ENCODE data around the gene GPR84. TPM values are rescaled to one million over a fixed set of nuclear protein-coding genes. Genes with fewer than 3 reads are reported as not detected.
A peak's percentile ranks its signal among the peaks of the same experiment; 100 is the strongest.

Gene GPR84
- 10 to 100 TPM in 1 of 5 experiments, 1 to 10 TPM in 2, not detected in 2; 1.2 to 13.1 (median 3.9) TPM for total RNA-seq
- not detected for polyA plus RNA-seq
- not detected for total RNA-seq

DNA sequence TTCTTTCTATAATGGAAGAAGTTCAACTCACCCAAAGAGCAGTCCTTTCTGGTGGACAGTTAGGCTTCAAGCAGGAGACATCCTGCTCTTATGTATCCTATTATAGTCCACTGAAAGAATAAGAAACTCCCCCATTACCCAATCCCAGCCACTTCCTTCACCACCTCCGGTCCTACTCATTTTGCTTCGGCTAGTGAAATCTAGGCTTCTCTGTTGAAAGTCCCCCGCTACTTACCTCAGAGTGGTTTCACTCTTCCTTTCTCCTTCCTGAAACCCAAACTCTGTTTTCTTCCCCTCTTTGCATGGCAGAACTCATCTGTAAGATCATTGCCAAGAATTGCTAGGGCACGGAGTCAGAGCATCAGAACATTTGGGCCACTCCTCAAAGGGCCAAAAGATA lies at the start of gene GPR84:
TSS of gene GPR84 (minus strand) at position 74 of the 400 bp plus-strand sequence. CDS start 635 bp downstream, outside the sequence.
- Histone ChIP-seq H3K9me3 (ENCODE audit: control insufficient read depth in 2 of 3, low read length in 3 of 3) (no peaks in the 10 kb centered on the region), H3K4me1 (ENCODE audit: control insufficient read depth in 2 of 2, insufficient read depth in 2 of 2, low read length in 2 of 2) (peaks cover 16 to 24% of the 10 kb centered on the region in 2 donors), H3K36me3 (ENCODE audit: control insufficient read depth in 2 of 3, insufficient read depth in 3 of 3, low read length in 3 of 3) (no peaks in the 10 kb centered on the region), H3K27me3 (ENCODE audit: control insufficient read depth in 2 of 2, insufficient read depth in 2 of 2, low read length in 2 of 2) (no peaks in the 10 kb centered on the region), H3K27ac (ENCODE audit: low read depth, low read length) (peak within 1 kb of the TSS; percentile 23), H3K4me3 (ENCODE audit: low read length) (no peak within 1 kb of the TSS)
- CTCF ChIA-PET, result no interaction called here
- Mint-ChIP-seq H3K9me3 (no peaks in the 10 kb centered on the region), H3K27ac (peak within 1 kb of the TSS in 8 of 9 donors; percentile 44 to 92 (median 62)), H3K4me1 (peaks cover 24 to 45% (median 41%) of the 10 kb centered on the region in 7 donors), H3K27me3 (peaks cover 0 to 9% (median 0%) of the 10 kb centered on the region in 5 donors), H3K36me3 (no peaks in the 10 kb centered on the region), H3K4me3 (peak within 1 kb of the TSS in 9 of 10 donors; percentile 1 to 82 (median 35))
- POLR2A ChIA-PET, result no interaction called here
- DNase-seq, result peak in 1 of 9 donors; percentile 45
- ATAC-seq, result peak; percentile 49
- intact Hi-C loops (cut with micrococcal nuclease), result no loop called here

GRCh38 chr12:54413284-54414190 lies 49.3 kb upstream of the GPR84 start:
- intact Hi-C loops (cut with micrococcal nuclease), result loop anchor here (1.0 to 10.0 kb wide), 10 partner anchors 9 to 686 kb away; partner anchors contain the start of genes CBX5 (in 2 of the 2), HNRNPA1 (in 2 of the 2), NCKAP1L (in 2 of the 2) and CALCOCO1 (in 1 of the 2)
- Histone ChIP-seq H3K9me3 (ENCODE audit: control insufficient read depth in 2 of 3, low read length in 3 of 3) (no peaks in the 10 kb centered on the region), H3K4me3 (ENCODE audit: low read length) (peak overlapping the region; percentile 84), H3K27ac (ENCODE audit: low read depth, low read length) (peak overlapping the region; percentile 96), H3K4me1 (ENCODE audit: control insufficient read depth in 2 of 2, insufficient read depth in 2 of 2, low read length in 2 of 2) (peaks cover 69% of the 10 kb centered on the region in 2 donors), H3K27me3 (ENCODE audit: control insufficient read depth in 2 of 2, insufficient read depth in 2 of 2, low read length in 2 of 2) (no peaks in the 10 kb centered on the region), H3K36me3 (ENCODE audit: control insufficient read depth in 2 of 3, insufficient read depth in 3 of 3, low read length in 3 of 3) (peaks cover 6 to 19% (median 8%) of the 10 kb centered on the region in 3 experiments)
- POLR2A ChIA-PET, result interaction anchor here (0.8 to 3.8 kb wide), 12 partner anchors 7 to 134 kb away, joined by 3 to 31 read pairs (median 8); partner anchors contain the start of genes CBX5, HNRNPA1 and NCKAP1L
- Mint-ChIP-seq H3K4me1 (peaks cover 43 to 91% (median 62%) of the 10 kb centered on the region in 7 donors), H3K36me3 (peaks cover 0 to 29% (median 10%) of the 10 kb centered on the region in 5 donors), H3K9me3 (peaks cover 0 to 2% (median 0%) of the 10 kb centered on the region in 11 donors), H3K4me3 (peak overlapping the region; percentile 80 to 92 (median 87)), H3K27ac (peak overlapping the region; percentile 89 to 100 (median 98)), H3K27me3 (no peaks in the 10 kb centered on the region)
- ATAC-seq (peak; percentile 86), DNase-seq (peak; percentile 54 to 90 (median 86))
- CTCF ChIA-PET, result interaction anchor here (0.6 to 12.0 kb wide), 10 partner anchors 7 to 52 kb away, joined by 3 to 162 read pairs (median 4); no protein-coding TSS in a partner anchor

- Mint-ChIP-seq H3K27ac (peak overlapping the region; percentile 89 to 100 (median 98)), H3K4me3 (peak overlapping the region; percentile 80 to 92 (median 87)), H3K9me3 (peaks cover 0 to 2% (median 0%) of the 10 kb centered on the region in 11 donors), H3K4me1 (peaks cover 47 to 93% (median 66%) of the 10 kb centered on the region in 7 donors), H3K27me3 (no peaks in the 10 kb centered on the region), H3K36me3 (peaks cover 4 to 32% (median 15%) of the 10 kb centered on the region in 5 donors)
- H3K27ac ChIP-seq (ENCODE audit: low read depth, low read length), result peak overlapping the region; percentile 96
- intact Hi-C loops (cut with micrococcal nuclease), result loop anchor here (1.0 to 10.0 kb wide), 10 partner anchors 8 to 685 kb away; partner anchors contain the start of genes CBX5 (in 2 of the 2), HNRNPA1 (in 2 of the 2), NCKAP1L (in 2 of the 2) and CALCOCO1 (in 1 of the 2)
- H3K4me3 ChIP-seq (ENCODE audit: low read length), result peak overlapping the region; percentile 84
- DNase-seq (peak in 4 of 9 donors; percentile 27 to 50 (median 38)), ATAC-seq (peak; percentile 14)
- ChIA-PET CTCF (interaction anchor here (0.6 to 12.0 kb wide), 7 partner anchors 8 to 38 kb away, joined by 3 to 162 read pairs (median 5); no protein-coding TSS in a partner anchor), POLR2A (interaction anchor here (0.8 to 3.8 kb wide), 9 partner anchors 8 to 132 kb away, joined by 3 to 31 read pairs (median 10); partner anchors contain the start of genes HNRNPA1 and NCKAP1L)
- peaks cover 9 to 19% (median 10%) of the 10 kb centered on the region in 3 experiments for H3K36me3 ChIP-seq (ENCODE audit: control insufficient read depth in 2 of 3, insufficient read depth in 3 of 3, low read length in 3 of 3)
- peaks cover 68 to 69% of the 10 kb centered on the region in 2 donors for H3K4me1 ChIP-seq (ENCODE audit: control insufficient read depth in 2 of 2, insufficient read depth in 2 of 2, low read length in 2 of 2)
- H3K27me3 ChIP-seq (ENCODE audit: control insufficient read depth in 2 of 2, insufficient read depth in 2 of 2, low read length in 2 of 2), result no peaks in the 10 kb centered on the region
- no peaks in the 10 kb centered on the region for H3K9me3 ChIP-seq (ENCODE audit: control insufficient read depth in 2 of 3, low read length in 3 of 3)
Observed at GRCh38 chr12:54412786-54413185, 48.5 kb upstream of the GPR84 start.

GRCh38 chr12:54412348-54412747 lies 48.1 kb upstream of the GPR84 start:
- Mint-ChIP-seq H3K27ac (peak overlapping the region; percentile 89 to 100 (median 98)), H3K9me3 (peaks cover 0 to 2% (median 0%) of the 10 kb centered on the region in 11 donors), H3K4me3 (peak overlapping the region; percentile 80 to 92 (median 87)), H3K4me1 (peaks cover 48 to 97% (median 70%) of the 10 kb centered on the region in 7 donors), H3K36me3 (peaks cover 5 to 30% (median 16%) of the 10 kb centered on the region in 5 donors), H3K27me3 (no peaks in the 10 kb centered on the region)
- no peaks in the 10 kb centered on the region for H3K27me3 ChIP-seq (ENCODE audit: control insufficient read depth in 2 of 2, insufficient read depth in 2 of 2, low read length in 2 of 2)
- peak overlapping the region; percentile 96 for H3K27ac ChIP-seq (ENCODE audit: low read depth, low read length)
- intact Hi-C loops (cut with micrococcal nuclease), result loop anchor here (2.0 to 10.0 kb wide), 4 partner anchors 54 to 685 kb away; partner anchors contain the start of genes CALCOCO1 (in 1 of the 2) and TESPA1 (in 1 of the 2)
- no peaks in the 10 kb centered on the region for H3K9me3 ChIP-seq (ENCODE audit: control insufficient read depth in 2 of 3, low read length in 3 of 3)
- DNase-seq (peak in 1 of 9 donors; percentile 28), ATAC-seq (no peak)
- CTCF ChIA-PET, result interaction anchor here (1.1 to 12.0 kb wide), 6 partner anchors 8 to 25 kb away, joined by 4 to 162 read pairs (median 6); no protein-coding TSS in a partner anchor
- POLR2A ChIA-PET, result interaction anchor here (1.2 to 3.8 kb wide), 8 partner anchors 9 to 132 kb away, joined by 6 to 31 read pairs (median 11); partner anchors contain the start of genes HNRNPA1 and NCKAP1L
- H3K4me1 ChIP-seq (ENCODE audit: control insufficient read depth in 2 of 2, insufficient read depth in 2 of 2, low read length in 2 of 2), result peaks cover 64 to 69% of the 10 kb centered on the region in 2 donors
- H3K4me3 ChIP-seq (ENCODE audit: low read length), result peak overlapping the region; percentile 84
- peaks cover 13 to 23% (median 13%) of the 10 kb centered on the region in 3 experiments for H3K36me3 ChIP-seq (ENCODE audit: control insufficient read depth in 2 of 3, insufficient read depth in 3 of 3, low read length in 3 of 3)

DNA sequence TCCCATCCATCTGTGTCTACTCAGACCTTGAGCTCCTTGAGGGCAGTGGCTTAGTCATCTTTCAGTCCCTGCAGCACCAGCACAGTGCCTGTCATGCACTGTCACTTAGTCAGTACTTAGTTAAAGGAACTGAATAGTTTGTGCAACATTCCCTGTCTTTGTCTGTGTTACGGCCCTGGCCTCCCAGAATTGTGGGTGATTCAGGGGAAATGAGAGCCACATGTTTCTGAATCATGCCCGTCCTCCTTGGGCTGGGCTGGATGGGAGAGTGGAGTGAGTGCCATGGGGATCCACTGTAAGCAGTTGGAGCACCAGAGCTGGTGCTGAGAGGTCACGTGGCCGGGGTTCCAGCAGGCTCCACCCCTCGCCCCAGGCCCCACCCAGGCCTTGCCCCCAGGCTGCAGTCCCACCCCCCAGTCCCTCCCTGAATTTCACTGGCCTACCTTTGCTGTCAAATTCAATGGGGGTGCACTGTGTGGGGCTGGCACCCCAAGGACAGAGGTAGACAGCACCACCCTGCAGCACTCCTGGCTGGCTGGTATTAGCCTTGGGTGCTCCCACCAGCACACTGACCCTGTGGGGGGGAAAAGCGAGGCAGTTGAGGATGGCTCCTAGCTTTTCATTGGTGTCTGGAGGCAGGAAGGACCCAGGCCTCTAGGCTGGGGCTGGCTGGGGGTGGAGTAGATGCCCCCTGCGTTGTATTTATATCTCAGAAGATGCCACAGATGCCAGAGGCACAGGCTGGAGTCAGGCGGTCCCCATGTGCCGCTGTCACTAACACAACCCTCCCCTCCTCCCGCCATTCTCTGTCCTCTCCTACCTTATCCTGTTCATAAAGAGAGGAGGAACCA lies 47.3 kb upstream of the GPR84 start:
- Histone ChIP-seq H3K27me3 (ENCODE audit: control insufficient read depth in 2 of 2, insufficient read depth in 2 of 2, low read length in 2 of 2) (no peaks in the 10 kb centered on the region), H3K27ac (ENCODE audit: low read depth, low read length) (peak overlapping the region; percentile 96), H3K4me1 (ENCODE audit: control insufficient read depth in 2 of 2, insufficient read depth in 2 of 2, low read length in 2 of 2) (peaks cover 58 to 66% of the 10 kb centered on the region in 2 donors), H3K36me3 (ENCODE audit: control insufficient read depth in 2 of 3, insufficient read depth in 3 of 3, low read length in 3 of 3) (peaks cover 19 to 30% (median 21%) of the 10 kb centered on the region in 3 experiments), H3K4me3 (ENCODE audit: low read length) (peak overlapping the region; percentile 84), H3K9me3 (ENCODE audit: control insufficient read depth in 2 of 3, low read length in 3 of 3) (no peaks in the 10 kb centered on the region)
- Mint-ChIP-seq H3K27me3 (no peaks in the 10 kb centered on the region), H3K36me3 (peaks cover 9 to 29% (median 23%) of the 10 kb centered on the region in 5 donors), H3K9me3 (peaks cover 0 to 2% (median 0%) of the 10 kb centered on the region in 11 donors), H3K4me1 (peaks cover 46 to 97% (median 72%) of the 10 kb centered on the region in 7 donors), H3K27ac (peak overlapping the region; percentile 89 to 100 (median 98)), H3K4me3 (peak overlapping the region; percentile 80 to 92 (median 87))
- peak; percentile 72 for ATAC-seq
- CTCF ChIA-PET, result interaction anchor here (0.6 to 12.0 kb wide), 7 partner anchors 9 to 112 kb away, joined by 3 to 162 read pairs (median 5); no protein-coding TSS in a partner anchor
- POLR2A ChIA-PET, result interaction anchor here (1.1 to 3.8 kb wide), 9 partner anchors 9 to 132 kb away, joined by 3 to 31 read pairs (median 7); partner anchors contain the start of gene CBX5
- peak; percentile 44 to 66 (median 58) for DNase-seq
- intact Hi-C loops (cut with micrococcal nuclease), result loop anchor here (1.0 to 10.0 kb wide), 5 partner anchors 8 to 684 kb away; partner anchors contain the start of genes ITGA5 (in 2 of the 2), CALCOCO1 (in 1 of the 2) and TESPA1 (in 1 of the 2)
